IPS DF 4.7 (cell line): ENCODE measurements around the gene LPGAT1.
"Not testable (repeated sequence)": the region's sequence is repeated elsewhere in the genome, so short reads cannot be mapped to it uniquely, and the experiment has no call there.

ENCODE experiments used
- DNase-seq: peaks from one replicate; pipeline ENCODE4 v3.0.0-alpha.2; 2013; ENCODE audit warnings: low spot score; ENCODE audit errors: extremely low read depth

The LPGAT1 gene

DNA sequence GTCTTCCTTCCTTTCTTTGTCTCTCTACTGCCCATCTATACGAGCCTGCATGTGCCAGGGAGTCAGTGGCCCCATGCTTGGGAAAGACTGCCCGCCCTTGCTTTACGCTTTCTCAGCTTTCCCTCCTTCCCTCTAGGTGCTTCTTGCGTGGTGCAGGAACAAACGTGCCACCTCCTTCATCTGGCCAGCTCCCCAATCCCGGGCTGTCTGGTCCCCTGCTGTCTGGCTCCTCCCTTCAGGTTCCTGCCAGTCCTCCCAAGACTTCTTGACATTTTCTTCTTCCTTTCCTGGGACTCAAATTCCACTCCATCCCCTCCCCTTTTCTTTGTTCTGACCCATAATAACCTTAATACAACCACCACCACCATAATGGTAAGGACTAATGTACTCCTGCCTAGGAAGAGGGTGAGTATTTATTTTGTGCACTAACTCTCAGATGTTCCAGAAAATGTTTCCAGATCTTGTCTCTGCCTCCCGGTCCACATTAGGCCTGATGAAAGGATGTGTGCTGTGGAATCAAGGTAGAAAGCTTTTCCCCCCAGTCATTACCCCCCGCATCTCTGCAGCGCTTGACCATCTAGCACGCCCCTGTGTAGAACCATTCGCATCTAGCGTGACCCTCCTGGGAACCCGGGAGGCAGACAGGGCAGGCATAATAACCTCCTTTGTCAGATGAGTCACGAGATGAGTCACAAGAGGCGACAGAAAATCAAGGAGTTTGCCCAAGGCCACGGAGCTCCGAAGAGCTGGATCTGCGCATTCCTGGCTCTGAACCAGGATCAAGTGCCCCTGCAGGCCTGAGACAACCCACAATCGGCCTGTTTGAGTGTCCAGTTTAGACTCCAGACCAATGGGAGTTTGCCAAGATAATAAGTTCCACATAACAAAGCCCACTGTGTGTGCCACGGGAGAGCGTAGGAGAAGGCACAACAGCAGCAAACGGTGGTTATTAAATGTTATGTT lies 95.1 kb downstream of the LPGAT1 start:
- no peak for DNase-seq

DNA sequence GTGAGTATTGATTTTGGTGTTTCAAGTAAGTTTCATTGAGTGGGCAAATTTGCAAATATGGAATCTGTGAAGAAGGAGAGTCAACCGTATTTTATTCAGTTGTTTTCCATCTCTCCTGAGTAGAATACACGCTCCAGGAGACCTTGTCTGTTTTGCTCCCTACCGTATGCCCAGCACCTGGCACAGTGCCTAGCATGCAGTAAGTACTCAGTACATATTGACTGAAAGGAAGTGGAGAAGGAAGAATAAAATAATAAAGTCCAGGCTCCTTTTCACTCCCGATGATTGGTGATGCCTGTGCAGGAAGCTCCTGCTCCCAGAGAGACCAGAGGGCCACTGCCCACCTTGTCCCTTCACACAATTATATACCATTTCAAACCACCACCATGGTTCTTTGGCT lies 95.8 kb downstream of the LPGAT1 start:
- no peak for DNase-seq

DNA sequence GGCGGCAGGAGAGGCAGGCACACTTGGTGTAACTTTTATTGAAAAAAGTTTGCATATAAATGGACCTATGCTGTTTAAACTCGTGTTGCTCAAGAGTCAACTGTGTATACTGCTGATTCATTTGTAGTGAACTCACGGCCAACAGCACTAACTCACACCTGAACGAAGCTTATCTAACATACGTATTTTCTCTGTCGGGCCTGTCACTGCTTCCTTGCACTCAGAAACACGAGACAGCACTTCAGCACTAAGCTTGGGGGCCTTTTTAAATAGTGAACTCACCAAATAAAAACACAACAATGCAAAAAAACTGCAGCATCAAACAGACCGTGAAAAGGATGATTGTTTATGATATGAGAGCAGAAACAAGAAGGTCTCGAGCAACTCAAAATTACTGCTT lies 96.2 kb downstream of the LPGAT1 start:
- DNase-seq: no peak

DNA sequence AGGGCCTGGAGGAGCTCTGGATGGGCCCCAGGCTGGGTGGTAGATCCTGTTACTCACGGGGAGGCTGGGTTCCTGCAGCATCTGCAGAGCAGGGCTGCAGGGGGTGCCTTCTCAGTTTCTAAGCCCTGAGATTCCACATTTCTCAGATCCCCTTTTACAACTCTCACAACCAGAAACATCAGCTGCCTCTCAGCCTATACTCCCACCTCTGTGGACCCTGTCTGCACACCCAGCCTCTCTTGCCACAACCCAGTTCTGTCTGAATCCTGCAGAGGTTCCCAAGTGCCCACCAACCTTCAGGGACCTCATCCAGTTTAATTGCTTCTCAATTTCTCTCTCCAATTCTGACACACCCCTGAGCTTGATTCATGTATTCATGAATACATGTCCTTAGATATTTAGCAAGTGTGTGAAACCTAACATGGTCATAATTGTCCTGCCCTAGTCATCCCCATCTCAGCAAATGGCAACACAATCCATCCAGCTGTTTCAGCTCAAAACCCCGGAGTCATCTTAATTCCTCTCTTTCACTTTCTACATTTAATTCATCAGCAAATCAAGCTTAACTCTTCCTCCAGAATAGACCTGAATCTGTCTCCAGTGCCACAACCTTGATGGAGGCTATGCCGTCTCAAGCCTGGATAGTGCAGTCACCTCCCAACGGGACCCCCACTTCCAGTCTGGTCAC lies 98.1 kb downstream of the LPGAT1 start:
- DNase-seq: no peak

DNA sequence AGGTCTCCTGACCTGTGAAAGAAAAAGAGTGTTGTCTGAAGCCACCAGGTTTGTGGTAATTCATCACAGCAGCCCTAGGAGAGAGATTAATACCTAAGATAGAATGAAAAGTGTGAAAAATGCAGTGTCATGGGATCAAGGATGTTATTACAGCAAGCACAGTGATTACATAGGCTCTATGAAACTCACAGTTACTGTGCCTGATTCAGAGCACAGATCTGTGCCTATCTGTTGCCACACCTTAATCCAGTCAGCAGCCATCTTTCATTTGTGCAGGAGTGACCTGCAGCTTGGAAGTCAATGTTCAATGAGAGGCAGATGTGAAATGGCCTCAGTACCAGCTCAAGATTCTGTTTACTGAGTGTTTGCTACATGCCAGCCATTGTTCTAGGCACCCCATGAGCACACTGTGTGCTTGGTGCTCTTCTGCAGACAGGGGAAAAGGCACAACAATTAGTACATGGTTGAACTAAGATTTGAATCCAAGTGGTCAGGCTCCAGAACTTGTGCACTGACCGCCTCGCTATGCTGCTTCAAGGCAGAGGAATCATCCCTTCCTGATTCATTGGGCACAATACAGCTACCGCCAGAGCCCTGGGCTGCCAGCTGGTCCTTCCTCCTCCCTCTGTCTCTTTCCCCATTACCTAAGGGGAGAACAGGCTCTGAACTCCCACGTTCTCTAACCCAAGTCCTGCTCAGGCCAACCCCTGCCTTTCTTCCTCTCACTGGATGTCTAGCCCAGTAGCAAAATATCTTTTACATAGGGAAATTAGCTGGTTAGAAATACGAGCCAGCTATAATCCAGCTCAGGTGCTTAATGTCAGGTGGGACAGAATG lies 98.9 kb downstream of the LPGAT1 start:
- DNase-seq: no peak

DNA sequence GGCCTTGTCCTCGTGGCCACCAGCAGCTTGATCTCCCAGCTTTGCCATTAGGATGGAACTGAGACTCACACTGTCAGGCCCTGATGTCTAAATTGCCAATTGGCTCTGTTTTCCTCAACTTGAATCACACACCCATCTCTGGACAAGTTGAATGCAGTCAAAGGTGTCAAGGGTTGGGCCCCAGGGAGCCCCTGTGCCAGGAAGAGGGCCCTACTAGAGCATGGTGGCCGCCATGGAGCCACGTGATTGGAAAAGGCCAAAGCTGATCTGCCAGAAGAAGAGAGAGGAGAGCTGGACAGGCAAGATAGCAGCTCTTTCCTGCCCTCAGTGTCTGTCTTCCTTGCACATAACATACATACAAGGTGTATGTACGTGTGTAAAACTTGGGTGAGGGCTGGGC lies 100.2 kb downstream of the LPGAT1 start:
- no peak for DNase-seq

DNA sequence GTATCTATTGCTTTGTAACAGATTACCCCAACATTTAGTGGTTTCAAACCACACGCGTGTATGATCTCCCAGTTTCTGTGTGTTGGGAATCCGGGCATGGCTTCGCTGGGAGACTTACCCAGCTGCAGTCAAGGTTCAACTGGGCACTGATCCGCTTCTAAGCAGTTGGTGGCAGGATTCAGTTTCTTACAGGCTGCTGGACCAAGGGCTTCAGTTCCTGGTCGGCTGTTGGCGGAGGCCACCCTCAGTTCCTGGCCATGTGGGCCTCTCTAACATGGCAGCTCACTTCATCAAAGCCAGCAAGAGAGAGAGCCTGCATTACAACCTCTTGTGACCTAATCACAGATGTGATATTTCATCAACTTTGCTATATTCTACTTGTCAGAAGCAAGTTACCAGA lies 101.3 kb downstream of the LPGAT1 start:
- no peak for DNase-seq

DNA sequence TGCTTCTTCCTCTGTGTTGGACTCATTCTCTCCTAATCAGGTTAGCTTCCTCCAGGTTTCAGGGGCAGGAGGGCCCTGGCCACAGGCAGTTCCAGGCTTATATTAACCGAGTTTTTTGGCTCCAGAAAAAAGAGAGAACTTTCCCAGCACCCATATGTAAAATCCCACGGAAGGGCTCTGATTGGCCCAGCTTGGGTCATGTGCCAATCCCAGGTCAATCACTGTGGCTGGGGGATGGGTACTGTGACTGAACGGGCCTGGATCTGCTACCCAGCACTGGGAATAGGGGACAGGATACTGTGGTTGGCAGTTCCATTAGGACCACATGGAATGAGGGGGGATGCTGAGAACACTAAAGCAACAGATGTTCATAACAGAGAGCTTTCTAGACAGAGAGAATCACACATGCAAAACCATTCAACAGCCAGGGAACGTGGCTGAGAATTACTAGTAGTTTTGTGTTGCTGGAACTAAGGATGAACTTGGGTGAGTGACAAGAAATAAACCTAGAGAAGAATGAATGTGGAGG lies 104.0 kb downstream of the LPGAT1 start:
- DNase-seq: no peak

DNA sequence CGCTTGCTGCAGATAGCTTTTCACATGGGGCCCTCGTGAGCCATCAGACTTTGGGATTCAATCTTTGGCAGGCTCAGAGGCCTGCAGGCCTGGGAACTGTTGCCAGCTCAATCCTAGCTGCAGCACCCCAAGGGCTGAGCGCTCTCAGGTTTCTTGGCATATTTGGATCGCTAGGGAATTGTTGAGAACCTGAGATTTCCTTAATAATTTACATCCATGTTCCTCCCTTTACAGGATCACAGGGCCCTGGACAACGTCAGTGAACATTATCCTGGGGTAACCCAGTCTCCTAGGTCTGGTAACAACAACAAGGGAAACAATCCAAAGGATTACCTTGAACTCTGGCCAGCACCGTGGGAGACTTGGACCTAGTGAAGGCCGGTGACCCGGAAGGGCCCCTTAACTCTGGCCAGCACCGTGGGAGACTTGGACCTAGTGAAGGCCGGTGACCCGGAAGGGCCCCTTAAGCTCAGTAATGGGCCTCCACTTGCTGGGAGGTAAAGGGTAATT lies 105.8 kb downstream of the LPGAT1 start:
- DNase-seq: no peak

DNA sequence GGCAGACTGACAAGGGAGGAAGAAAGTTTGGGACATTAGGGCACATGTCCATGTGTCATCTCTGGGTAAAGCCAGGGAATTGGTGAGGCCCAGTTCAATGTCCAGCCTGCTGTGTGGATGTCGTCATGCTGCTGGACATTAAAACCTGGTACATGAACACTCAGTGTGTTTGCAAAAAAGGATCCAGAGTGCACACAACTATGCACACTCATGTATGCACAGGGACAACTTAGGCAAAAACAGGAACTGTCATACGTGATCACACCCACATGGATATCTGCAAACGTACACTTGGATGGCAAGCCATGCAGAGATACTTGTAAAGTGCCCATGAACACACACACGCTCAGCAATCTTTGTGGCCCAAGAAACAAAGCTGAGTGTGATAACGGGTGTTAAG lies 107.3 kb downstream of the LPGAT1 start:
- DNase-seq: no peak

DNA sequence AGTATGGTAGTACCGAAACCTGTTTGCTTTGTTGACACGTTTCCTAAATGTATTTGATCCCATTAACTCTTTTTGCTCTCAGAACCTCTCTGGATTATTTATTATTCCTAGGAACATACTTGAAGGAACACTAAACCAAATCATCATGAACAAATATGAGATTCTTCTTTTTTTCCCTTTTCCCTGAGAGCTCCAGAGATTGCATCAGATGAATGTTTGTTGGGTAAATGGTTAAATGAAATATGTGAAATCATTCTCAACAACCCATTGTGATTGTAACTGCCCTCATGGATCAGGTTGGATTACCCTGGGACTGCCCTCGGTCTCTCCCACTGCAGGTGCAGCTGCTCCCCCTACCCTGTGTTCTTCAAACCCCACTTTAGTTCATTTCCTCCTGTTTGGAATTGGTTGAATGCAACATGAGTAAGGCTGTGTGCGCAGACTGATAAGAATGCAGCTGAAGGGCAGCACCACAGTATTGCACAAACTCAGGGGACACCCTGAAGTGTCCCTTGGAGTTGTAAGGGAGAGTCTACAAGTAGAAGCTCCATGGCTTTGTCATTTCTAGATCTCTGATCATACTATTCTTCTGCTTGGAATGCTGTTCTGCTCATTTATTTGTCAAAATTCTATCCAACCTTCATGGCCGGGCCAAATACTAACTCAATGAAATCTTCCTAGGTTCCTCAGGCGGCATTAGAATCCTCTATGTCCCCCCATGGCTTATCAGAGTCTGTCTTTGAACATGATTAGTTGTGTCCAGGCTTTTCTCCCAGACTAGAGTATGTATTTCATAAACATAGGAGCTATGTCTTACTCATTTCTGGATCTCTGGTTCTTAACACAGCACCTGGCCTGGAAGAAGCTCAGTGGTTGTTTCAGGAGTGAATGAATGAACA lies 108.0 kb downstream of the LPGAT1 start:
- DNase-seq: no peak

DNA sequence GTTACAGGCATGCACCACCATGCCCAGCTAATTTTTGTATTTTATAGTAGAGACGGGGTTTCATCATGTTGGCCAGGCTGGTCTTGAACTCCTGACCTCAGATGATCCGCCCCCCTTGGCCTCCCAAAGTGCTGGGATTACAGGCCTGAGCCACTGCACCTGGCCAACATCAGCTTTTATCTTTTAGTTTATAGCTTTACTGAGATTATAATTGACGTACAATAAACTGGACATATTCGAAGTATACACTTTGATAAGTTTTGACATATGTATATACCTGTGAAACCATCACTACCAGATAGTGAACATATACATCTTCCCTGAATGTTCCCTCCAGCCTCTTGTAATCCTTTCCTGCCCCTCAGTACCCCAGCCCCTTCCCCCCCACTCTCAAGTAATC lies 114.0 kb downstream of the LPGAT1 start:
- not testable (repeated sequence) for DNase-seq

DNA sequence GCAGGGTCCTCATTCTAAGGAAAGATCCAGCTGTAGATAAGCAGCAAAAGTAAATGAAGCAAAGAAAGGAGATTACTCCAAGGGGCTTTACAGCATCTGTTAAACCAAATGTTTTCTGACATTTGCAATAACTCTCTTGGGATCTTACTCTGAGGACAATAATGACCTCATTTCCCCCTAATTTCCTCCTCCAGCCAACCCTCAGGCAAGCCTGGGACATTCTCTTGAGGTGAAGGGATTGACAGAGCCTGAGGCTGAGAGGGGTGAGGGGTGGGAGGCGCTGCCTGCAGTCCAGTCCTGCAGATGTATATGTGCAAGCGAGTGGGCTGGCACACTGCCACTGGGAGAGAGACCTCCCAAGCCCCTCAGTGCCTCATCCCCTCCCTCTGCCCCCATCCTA lies 114.6 kb downstream of the LPGAT1 start:
- DNase-seq: no peak

DNA sequence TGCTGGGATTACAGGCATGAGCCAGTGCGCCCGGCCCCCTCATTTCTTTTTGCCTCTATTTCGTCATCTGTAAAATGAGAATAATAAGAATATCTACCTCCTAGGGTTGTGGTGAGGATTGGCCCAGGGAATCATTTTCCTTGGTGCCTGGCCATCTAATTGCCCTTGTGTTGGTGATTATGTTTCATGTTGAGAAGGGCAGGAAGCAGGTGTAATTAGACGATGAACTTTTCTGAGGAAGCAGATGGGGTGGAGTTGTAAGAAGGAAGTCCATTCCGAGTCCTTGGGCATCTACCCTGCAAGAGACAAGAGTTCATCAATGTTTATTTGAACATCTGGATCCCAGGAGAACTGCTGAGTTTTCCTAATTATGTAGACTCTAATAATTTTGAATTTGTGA lies 116.4 kb downstream of the LPGAT1 start:
- no peak for DNase-seq

DNA sequence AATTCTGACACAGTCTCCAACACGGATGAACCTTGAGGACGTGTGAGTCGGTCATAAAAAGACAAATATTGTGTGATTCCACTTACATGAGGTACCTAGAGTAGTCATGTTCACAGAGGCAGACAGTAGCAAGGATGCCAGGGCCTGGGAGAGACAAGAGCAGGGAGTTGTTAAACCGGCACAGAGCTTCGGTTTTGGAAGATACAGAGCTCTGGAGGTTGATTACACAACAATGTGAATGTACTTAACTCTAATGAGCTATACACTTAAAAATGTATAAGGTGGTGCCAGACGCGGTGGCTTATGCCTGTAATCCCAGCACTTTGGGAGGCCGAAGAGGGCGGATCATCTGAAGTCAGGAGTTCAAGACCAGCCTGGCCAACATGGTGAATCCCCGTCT lies 117.3 kb downstream of the LPGAT1 start:
- no peak for DNase-seq

DNA sequence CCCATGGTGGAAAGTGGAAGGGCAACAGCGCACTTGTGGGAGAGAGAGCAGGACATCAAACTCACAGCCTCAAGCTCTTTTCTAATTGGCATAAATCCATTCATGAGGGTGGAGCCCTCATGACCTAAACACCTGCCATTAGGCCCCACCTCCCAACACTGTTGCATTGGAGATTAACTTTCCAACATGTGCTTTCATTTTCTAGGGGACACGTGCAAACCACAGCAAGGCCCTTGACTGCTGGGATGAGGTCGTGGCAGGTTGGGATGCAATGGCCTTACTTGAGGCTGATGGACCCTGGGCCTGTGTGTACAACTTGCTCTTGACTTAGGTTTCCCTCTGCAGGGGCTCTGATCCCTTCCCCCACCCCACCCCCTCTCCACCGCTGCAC lies 119.3 kb downstream of the LPGAT1 start:
- no peak for DNase-seq

DNA sequence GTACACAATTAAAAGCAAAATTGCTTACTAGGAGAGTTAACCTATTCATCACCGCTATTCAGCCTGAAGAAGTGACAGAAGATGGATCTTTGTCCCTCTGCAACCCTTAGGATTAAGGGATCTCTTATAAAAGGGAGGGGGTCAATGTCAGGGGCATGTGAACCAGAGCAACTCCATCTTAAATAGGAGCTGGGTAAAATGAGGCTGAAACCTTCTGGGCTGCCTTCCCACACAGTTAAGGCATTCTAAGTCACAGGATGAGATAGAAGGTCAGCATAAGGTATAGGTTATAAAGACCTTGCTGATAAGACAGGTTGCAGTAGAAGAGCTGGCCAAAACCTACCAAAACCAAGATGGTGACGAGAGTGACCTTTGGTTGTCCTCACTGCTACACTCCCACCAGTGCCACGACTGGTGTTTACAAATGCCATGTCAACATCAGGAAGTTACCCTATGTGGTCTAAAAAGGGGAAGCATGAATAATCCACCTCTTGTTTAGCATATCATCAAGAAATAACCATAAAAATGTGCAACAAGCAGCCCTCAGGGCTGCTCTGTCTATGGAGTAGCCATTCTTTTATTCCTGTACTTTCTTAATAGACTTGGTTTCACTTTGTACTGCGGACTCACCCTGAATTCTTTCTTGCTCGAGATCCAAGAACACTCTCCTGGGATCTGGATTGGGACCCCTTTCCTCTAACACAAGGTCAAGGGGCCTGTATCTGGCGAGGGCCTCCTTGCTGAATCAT lies 119.8 kb downstream of the LPGAT1 start:
- DNase-seq: no peak

DNA sequence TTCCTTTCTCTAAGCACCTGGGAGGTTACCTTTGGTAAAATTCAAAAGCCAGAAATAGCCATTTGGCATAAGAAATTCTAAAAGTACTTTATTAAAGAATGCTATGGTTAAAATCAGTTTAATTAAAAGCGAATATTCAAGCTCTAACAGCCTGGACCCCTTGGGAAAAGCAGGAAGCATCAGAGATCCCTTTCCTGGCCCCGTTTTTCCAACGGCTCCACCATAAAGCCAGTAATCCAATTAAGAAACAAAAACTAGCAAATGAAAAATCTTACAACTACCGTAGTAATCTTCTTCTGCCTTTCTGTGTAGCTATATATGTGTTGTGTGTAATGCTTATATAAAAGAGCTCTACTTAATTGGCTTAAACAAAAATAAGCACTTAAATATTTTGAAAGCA lies 121.6 kb downstream of the LPGAT1 start:
- no peak for DNase-seq

DNA sequence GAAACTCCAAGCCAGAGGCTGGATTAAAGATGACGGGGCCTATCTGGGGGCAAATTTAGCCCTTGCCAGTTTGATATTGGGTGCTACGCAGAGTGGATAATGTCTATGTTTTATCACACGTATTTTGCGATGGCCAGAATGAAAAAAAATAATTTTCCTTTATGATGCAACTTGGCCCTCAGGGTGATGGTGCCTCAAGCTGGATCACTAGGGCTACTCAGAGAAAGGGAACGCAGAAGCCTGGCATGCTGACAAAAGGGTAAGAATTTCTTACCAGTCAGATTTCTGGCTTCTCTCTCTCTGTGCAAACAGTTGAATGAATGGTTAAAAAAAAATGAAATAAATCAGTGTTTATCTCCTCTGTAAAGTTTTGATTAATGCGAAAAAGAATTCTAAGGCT lies 122.6 kb downstream of the LPGAT1 start:
- no peak for DNase-seq
